ENCODE measurements around the gene FIGN.

The FIGN gene

DNA sequence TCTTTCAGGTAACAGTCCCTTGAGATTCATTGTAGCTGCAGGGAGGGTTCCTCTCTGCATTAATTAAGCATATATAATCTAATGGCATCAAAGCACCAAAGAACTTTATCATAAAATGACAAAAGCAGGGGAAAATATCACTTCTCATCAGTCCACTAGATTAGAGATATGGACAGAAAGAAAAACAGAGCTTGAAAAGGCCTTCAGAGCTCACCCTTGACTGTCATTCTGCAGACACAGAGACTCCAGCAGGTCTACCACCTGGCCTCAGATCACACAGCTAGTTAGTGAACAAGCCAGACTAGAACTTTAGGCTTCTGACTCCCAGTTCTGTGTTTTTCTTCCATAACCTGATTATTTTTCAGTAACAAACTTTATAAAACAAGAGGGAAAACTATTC lies 88.5 kb downstream of the FIGN start:
- Histone ChIP-seq H3K27me3 (ENCODE audit: insufficient read depth, low read length) (no peaks in the 10 kb centered on the region), H3K4me3 (ENCODE audit: low read depth, low read length, poor library complexity, severe bottlenecking) (no peak overlapping the region), H3K4me2 (ENCODE audit: low read length) (no peak overlapping the region), H3K79me2 (ENCODE audit: insufficient read depth, low read length) (no peaks in the 10 kb centered on the region), H3F3A (ENCODE audit: insufficient read depth, low read length) (no peaks in the 10 kb centered on the region), H4K20me1 (ENCODE audit: insufficient read depth, low read length) (no peaks in the 10 kb centered on the region), H3K9me2 (ENCODE audit: low read depth, low read length) (no peaks in the 10 kb centered on the region), H2AFZ (ENCODE audit: low read length) (no peak overlapping the region), H3K9ac (ENCODE audit: low read length) (no peak overlapping the region), H3K27ac (ENCODE audit: low read depth, low read length, poor library complexity, severe bottlenecking) (no peak overlapping the region), H3K4me1 (ENCODE audit: insufficient read depth, low read length, severe bottlenecking) (no peaks in the 10 kb centered on the region), H3K9me3 (ENCODE audit: low read length) (no peaks in the 10 kb centered on the region), H3K36me3 (ENCODE audit: insufficient read depth, low read length) (no peaks in the 10 kb centered on the region)
- TF ChIP-seq, protein P1, sequence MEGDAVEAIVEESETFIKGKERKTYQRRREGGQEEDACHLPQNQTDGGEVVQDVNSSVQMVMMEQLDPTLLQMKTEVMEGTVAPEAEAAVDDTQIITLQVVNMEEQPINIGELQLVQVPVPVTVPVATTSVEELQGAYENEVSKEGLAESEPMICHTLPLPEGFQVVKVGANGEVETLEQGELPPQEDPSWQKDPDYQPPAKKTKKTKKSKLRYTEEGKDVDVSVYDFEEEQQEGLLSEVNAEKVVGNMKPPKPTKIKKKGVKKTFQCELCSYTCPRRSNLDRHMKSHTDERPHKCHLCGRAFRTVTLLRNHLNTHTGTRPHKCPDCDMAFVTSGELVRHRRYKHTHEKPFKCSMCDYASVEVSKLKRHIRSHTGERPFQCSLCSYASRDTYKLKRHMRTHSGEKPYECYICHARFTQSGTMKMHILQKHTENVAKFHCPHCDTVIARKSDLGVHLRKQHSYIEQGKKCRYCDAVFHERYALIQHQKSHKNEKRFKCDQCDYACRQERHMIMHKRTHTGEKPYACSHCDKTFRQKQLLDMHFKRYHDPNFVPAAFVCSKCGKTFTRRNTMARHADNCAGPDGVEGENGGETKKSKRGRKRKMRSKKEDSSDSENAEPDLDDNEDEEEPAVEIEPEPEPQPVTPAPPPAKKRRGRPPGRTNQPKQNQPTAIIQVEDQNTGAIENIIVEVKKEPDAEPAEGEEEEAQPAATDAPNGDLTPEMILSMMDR (IDR thresholded peaks at IDR 0.05; ENCODE audit: low read length) = no peak
- no peak for TF ChIP-seq EZH2 (IDR thresholded peaks at IDR 0.05; ENCODE audit: borderline replicate concordance, low read length)

DNA sequence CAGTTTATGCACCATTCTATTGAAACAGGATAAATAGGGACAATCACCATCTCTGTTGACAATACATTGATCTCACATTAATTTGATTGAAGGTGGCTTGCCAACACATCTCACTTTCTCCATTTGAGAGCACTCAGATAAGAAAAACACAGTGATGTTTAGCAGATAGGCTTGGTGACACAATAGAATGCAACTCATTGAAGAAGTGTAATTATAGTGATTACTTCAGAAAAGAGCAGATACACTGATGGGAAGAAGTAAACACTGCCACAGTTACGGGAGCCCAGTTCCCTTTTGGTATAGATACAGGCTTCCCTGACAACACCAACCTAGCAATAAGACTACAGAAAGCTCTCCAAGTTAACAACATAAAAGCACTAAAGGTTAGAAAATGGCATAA lies 89.1 kb downstream of the FIGN start:
- Histone ChIP-seq H3K4me1 (ENCODE audit: insufficient read depth, low read length, severe bottlenecking) (no peaks in the 10 kb centered on the region), H4K20me1 (ENCODE audit: insufficient read depth, low read length) (no peaks in the 10 kb centered on the region), H3K4me2 (ENCODE audit: low read length) (no peak overlapping the region), H3K9ac (ENCODE audit: low read length) (no peak overlapping the region), H3K9me3 (ENCODE audit: low read length) (no peaks in the 10 kb centered on the region), H3K9me2 (ENCODE audit: low read depth, low read length) (no peaks in the 10 kb centered on the region), H3K4me3 (ENCODE audit: low read depth, low read length, poor library complexity, severe bottlenecking) (no peak overlapping the region), H3K27ac (ENCODE audit: low read depth, low read length, poor library complexity, severe bottlenecking) (no peak overlapping the region), H3F3A (ENCODE audit: insufficient read depth, low read length) (no peaks in the 10 kb centered on the region), H3K36me3 (ENCODE audit: insufficient read depth, low read length) (no peaks in the 10 kb centered on the region), H2AFZ (ENCODE audit: low read length) (no peak overlapping the region), H3K79me2 (ENCODE audit: insufficient read depth, low read length) (no peaks in the 10 kb centered on the region), H3K27me3 (ENCODE audit: insufficient read depth, low read length) (no peaks in the 10 kb centered on the region)
- TF ChIP-seq EZH2 (IDR thresholded peaks at IDR 0.05; ENCODE audit: borderline replicate concordance, low read length) = no peak
- TF ChIP-seq, protein P1 (IDR thresholded peaks at IDR 0.05; ENCODE audit: low read length) = no peak

DNA sequence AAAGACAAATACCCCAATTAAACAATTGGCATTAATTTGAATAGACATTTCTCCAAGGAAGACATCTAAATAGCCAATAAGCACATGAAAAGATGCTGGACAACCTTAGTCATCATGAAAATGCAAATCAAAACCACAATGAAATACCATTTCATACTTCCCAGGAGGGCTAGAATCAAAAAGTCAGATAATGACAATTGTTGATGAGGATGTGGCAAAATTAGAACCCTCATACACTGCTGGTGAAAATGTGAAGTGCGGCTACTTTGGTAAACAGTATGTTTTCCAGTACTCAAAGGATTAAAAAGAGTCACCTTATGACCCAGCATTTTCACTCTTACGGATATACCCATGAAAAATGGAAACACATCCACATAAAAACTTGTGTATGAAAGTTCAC lies 91.6 kb downstream of the FIGN start:
- no peaks in the 10 kb centered on the region for H3K36me3 ChIP-seq (ENCODE audit: insufficient read depth, low read length)
- no peaks in the 10 kb centered on the region for H3K9me2 ChIP-seq (ENCODE audit: low read depth, low read length)
- H2AFZ ChIP-seq (ENCODE audit: low read length) = no peak overlapping the region
- no peaks in the 10 kb centered on the region for H3K79me2 ChIP-seq (ENCODE audit: insufficient read depth, low read length)
- H3K27me3 ChIP-seq (ENCODE audit: insufficient read depth, low read length) = no peaks in the 10 kb centered on the region
- H3K4me2 ChIP-seq (ENCODE audit: low read length) = no peak overlapping the region
- no peaks in the 10 kb centered on the region for H4K20me1 ChIP-seq (ENCODE audit: insufficient read depth, low read length)
- no peaks in the 10 kb centered on the region for H3K9me3 ChIP-seq (ENCODE audit: low read length)
- no peak overlapping the region for H3K9ac ChIP-seq (ENCODE audit: low read length)
- no peaks in the 10 kb centered on the region for H3K4me1 ChIP-seq (ENCODE audit: insufficient read depth, low read length, severe bottlenecking)
- TF ChIP-seq EZH2 (IDR thresholded peaks at IDR 0.05; ENCODE audit: borderline replicate concordance, low read length) = no peak
- TF ChIP-seq, protein P1 (IDR thresholded peaks at IDR 0.05; ENCODE audit: low read length) = no peak
- no peak overlapping the region for H3K4me3 ChIP-seq (ENCODE audit: low read depth, low read length, poor library complexity, severe bottlenecking)
- H3F3A ChIP-seq (ENCODE audit: insufficient read depth, low read length) = no peaks in the 10 kb centered on the region
- no peak overlapping the region for H3K27ac ChIP-seq (ENCODE audit: low read depth, low read length, poor library complexity, severe bottlenecking)
